ENCODE measurements around the gene FCHSD1. TPM values are rescaled to one million over a fixed set of nuclear protein-coding genes. Genes with fewer than 3 reads are reported as not detected.

Gene FCHSD1
- total RNA-seq, 1 experiment from 2014 or later = 37.2 TPM

DNA sequence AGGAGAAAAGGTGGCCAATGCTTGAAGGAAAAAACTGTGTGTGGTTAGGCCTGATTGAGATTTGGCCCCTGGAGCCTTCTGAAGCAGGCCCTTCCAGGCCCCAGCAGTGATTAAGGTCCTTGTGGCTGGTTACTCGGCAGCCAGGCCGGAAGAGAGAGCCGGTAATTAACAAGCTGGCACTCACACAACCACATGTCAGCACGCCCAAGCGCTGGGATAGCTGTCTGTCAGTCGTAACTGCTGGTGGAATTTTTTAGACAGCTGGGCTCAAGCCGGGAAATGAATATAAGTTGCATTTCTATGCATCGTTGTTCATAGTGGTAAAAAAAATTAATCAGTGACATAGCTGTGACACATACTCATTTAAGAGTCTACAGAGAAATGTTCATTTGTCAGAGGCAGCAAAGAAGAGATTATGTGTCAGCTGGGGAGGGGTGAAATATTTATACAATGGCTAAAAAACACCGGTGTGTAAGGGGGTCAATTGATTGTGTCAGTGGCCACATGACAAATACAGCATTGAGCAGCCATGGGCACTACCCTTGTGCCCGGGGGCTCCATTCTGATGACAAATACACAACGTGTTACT lies 44.5 kb upstream of the FCHSD1 start:
- no peaks in the 10 kb centered on the region for H3K9me3 ChIP-seq (ENCODE audit: control insufficient read depth in 1 of 2, insufficient read depth in 1 of 2, low read depth in 1 of 2, low read length in 2 of 2)
- ATAC-seq (no peak), DNase-seq (ENCODE audit: low read depth, low spot score) (no peak)
- no peak overlapping the region for H3K9ac ChIP-seq (ENCODE audit: low read length)
- no peaks in the 10 kb centered on the region for H3K79me2 ChIP-seq (ENCODE audit: insufficient read depth, low read length)
- no peak overlapping the region for H3K4me2 ChIP-seq (ENCODE audit: low read length)
- peaks cover 0 to 18% of the 10 kb centered on the region in 2 experiments; a peak in 3 of 4 replicates for H3K4me1 ChIP-seq (ENCODE audit: control insufficient read depth in 1 of 2, insufficient read depth in 2 of 2, low read length in 2 of 2)
- no peaks in the 10 kb centered on the region for H3K36me3 ChIP-seq (ENCODE audit: control insufficient read depth in 1 of 2, insufficient read depth in 2 of 2, low read length in 2 of 2)
- BruUV-seq (replicated peaks) = no TSS peak
- intact Hi-C loops (cut with micrococcal nuclease) = no loop called here
- no peak overlapping the region for H3K27ac ChIP-seq (ENCODE audit: low read depth, low read length)
- no peaks in the 10 kb centered on the region for H4K20me1 ChIP-seq (ENCODE audit: insufficient read depth)
- TF ChIP-seq EZH2phosphoT487 (IDR thresholded peaks at IDR 0.05; ENCODE audit: borderline replicate concordance) (no peak), SP1 (IDR thresholded peaks at IDR 0.05; ENCODE audit: low read depth) (no peak), CEBPB (IDR thresholded peaks at IDR 0.05; ENCODE audit: low read depth) (no peak)
- POLR2A ChIA-PET = no interaction called here
- no peak overlapping the region for H2AFZ ChIP-seq (ENCODE audit: low read depth, low read length, poor library complexity, severe bottlenecking)
- H3K27me3 ChIP-seq (ENCODE audit: insufficient read depth, low read length) = no peaks in the 10 kb centered on the region
- H3K4me3 ChIP-seq (replicated peaks in 1 of 2; ENCODE audit: low read depth in 1 of 2, low read length in 2 of 2) = no peak overlapping the region
- CTCF ChIA-PET = interaction anchor here (1.3 kb wide), 1 partner anchor 264 kb away, joined by 3 read pairs; no protein-coding TSS in a partner anchor
- H3K9me2 ChIP-seq (ENCODE audit: insufficient read depth) = no peaks in the 10 kb centered on the region
- RAD21 ChIA-PET (ENCODE audit: low non-redundant PET in 1 of 2, low total read pairs in 2 of 2, uncharacterized antibody in 2 of 2, unreplicated experiment in 2 of 2) = interaction anchor here in 1 of 2 experiments (1.0 kb wide), 1 partner anchor 183 kb away, joined by 3 read pairs; no protein-coding TSS in a partner anchor

DNA sequence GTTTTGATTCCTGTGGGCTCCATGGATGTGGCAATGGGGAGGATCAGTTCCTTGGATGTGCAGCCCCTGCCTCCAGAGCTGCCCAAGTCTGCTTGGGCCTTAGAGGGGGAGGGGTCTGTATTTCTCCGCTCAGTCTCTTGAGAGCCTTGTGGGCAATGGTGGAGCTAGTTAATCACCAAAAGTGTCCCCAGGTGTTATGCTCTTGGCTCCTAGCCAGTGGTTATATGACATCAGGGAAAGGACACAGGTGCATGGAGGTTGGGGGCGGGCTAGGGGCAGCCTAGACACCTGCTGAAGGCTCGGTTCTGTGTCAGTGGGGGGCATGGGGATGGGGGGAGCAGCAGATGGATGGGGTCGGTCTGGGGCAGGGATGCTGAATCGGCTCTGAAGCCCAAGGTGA lies 43.3 kb upstream of the FCHSD1 start:
- no peak for DNase-seq (ENCODE audit: low read depth, low spot score)
- no peak overlapping the region for H3K4me2 ChIP-seq (ENCODE audit: low read length)
- CTCF ChIA-PET = interaction anchor here (0.8 to 1.1 kb wide), 2 partner anchors 30 to 318 kb away, joined by 3 read pairs; no protein-coding TSS in a partner anchor

More for the DNA sequence above, 43.3 kb upstream of the FCHSD1 start:
- Histone ChIP-seq H4K20me1 (ENCODE audit: insufficient read depth) (no peaks in the 10 kb centered on the region), H2AFZ (ENCODE audit: low read depth, low read length, poor library complexity, severe bottlenecking) (no peak overlapping the region), H3K4me1 (ENCODE audit: control insufficient read depth in 1 of 2, insufficient read depth in 2 of 2, low read length in 2 of 2) (peaks cover 0 to 18% of the 10 kb centered on the region in 2 experiments; a peak in 3 of 4 replicates), H3K9me2 (ENCODE audit: insufficient read depth) (no peaks in the 10 kb centered on the region), H3K27me3 (ENCODE audit: insufficient read depth, low read length) (no peaks in the 10 kb centered on the region), H3K9me3 (ENCODE audit: control insufficient read depth in 1 of 2, insufficient read depth in 1 of 2, low read depth in 1 of 2, low read length in 2 of 2) (no peaks in the 10 kb centered on the region), H3K9ac (ENCODE audit: low read length) (no peak overlapping the region), H3K27ac (ENCODE audit: low read depth, low read length) (no peak overlapping the region), H3K4me3 (replicated peaks in 1 of 2; ENCODE audit: low read depth in 1 of 2, low read length in 2 of 2) (no peak overlapping the region), H3K79me2 (ENCODE audit: insufficient read depth, low read length) (no peaks in the 10 kb centered on the region), H3K36me3 (ENCODE audit: control insufficient read depth in 1 of 2, insufficient read depth in 2 of 2, low read length in 2 of 2) (no peaks in the 10 kb centered on the region)
- TF ChIP-seq YY1 (IDR thresholded peaks at IDR 0.05; ENCODE audit: extremely low read depth, insufficient replicate concordance, low read depth, low read length) (no peak), POLR2AphosphoS5 (IDR thresholded peaks at IDR 0.05; ENCODE audit: low read depth, low read length) (no peak), SIN3A (IDR thresholded peaks at IDR 0.05; ENCODE audit: low read depth) (no peak), ZNF274 (IDR thresholded peaks at IDR 0.05; ENCODE audit: low read depth, low read length) (no peak), CEBPB (IDR thresholded peaks at IDR 0.05; ENCODE audit: low read depth) (no peak), POLR2A (IDR thresholded peaks at IDR 0.05; ENCODE audit: borderline replicate concordance, extremely low read depth, insufficient read depth, insufficient read length) (no peak), EGR1 (IDR thresholded peaks at IDR 0.05; ENCODE audit: low read depth) (no peak), ZFX (IDR thresholded peaks at IDR 0.05) (no peak)
- TF ChIP-seq, protein P1, sequence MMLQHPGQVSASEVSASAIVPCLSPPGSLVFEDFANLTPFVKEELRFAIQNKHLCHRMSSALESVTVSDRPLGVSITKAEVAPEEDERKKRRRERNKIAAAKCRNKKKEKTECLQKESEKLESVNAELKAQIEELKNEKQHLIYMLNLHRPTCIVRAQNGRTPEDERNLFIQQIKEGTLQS (IDR thresholded peaks at IDR 0.05) = no peak
- POLR2A ChIA-PET = no interaction called here
- RAD21 ChIA-PET (ENCODE audit: low non-redundant PET in 1 of 2, low total read pairs in 2 of 2, uncharacterized antibody in 2 of 2, unreplicated experiment in 2 of 2) = interaction anchor here in 1 of 2 experiments (3.1 kb wide), 1 partner anchor 266 kb away, joined by 13 read pairs; no protein-coding TSS in a partner anchor
- BruUV-seq (replicated peaks) = no TSS peak
- ATAC-seq = no peak
- intact Hi-C loops (cut with micrococcal nuclease) = no loop called here
